Measurements from ENCODE around the gene RGR. TPM values are rescaled to one million over a fixed set of nuclear protein-coding genes. Genes with fewer than 3 reads are reported as not detected.

RGR gene
- total RNA-seq, 1 experiment from 2014 or later: not detected

GRCh38 chr10:84217746-84218145 lies 27.1 kb upstream of the RGR start:
- no peak for DNase-seq (ENCODE audit: low read depth)

GRCh38 chr10:84221916-84222315 lies 22.9 kb upstream of the RGR start:
- no peak for DNase-seq (ENCODE audit: low read depth)

- no peak for DNase-seq (ENCODE audit: low read depth)
These were observed 20.3 kb upstream of the RGR start for GRCh38 chr10:84224411-84225028.

- no peak for DNase-seq (ENCODE audit: low read depth)
These were observed 19.3 kb upstream of the RGR start, which contains the start of gene LRIT2 for GRCh38 chr10:84225427-84226173. LRIT2 (minus strand) TSS chr10:84225544; CDS start chr10:84225520, 24 bp downstream.

GRCh38 chr10:84226616-84227015 lies 18.2 kb upstream of the RGR start:
- DNase-seq (ENCODE audit: low read depth): no peak

- no peak for DNase-seq (ENCODE audit: low read depth)
These were observed 17.0 kb upstream of the RGR start for GRCh38 chr10:84227810-84228209.

GRCh38 chr10:84230359-84230758 lies 14.5 kb upstream of the RGR start:
- DNase-seq (ENCODE audit: low read depth): no peak

- DNase-seq (ENCODE audit: low read depth): no peak
These were observed 12.5 kb upstream of the RGR start for GRCh38 chr10:84232376-84232775.

- DNase-seq (ENCODE audit: low read depth): no peak
These were observed 10.9 kb upstream of the RGR start for GRCh38 chr10:84233940-84234339.

- no peak for DNase-seq (ENCODE audit: low read depth)
These were observed 10.4 kb upstream of the RGR start for GRCh38 chr10:84234479-84234878.

- no peak for DNase-seq (ENCODE audit: low read depth)
These were observed 9.8 kb upstream of the RGR start for GRCh38 chr10:84235096-84235495.

GRCh38 chr10:84236807-84237198 lies 8.1 kb upstream of the RGR start:
- DNase-seq (ENCODE audit: low read depth): no peak

GRCh38 chr10:84237199-84238051 lies 7.4 kb upstream of the RGR start:
- no peak for DNase-seq (ENCODE audit: low read depth)

GRCh38 chr10:84238909-84239308 lies 5.9 kb upstream of the RGR start:
- DNase-seq (ENCODE audit: low read depth): no peak

GRCh38 chr10:84241185-84241790 lies 3.6 kb upstream of the RGR start, which contains the start of gene LRIT1:
LRIT1 (minus strand) TSS chr10:84241546; CDS start chr10:84241439, 107 bp downstream.
- no peak for DNase-seq (ENCODE audit: low read depth)

- DNase-seq (ENCODE audit: low read depth): no peak
These were observed 1.1 kb upstream of the RGR start for GRCh38 chr10:84243759-84244158.

GRCh38 chr10:84247496-84247895 lies 2.6 kb downstream of the RGR start:
- DNase-seq (ENCODE audit: low read depth): no peak

- no peak for DNase-seq (ENCODE audit: low read depth)
These were observed 3.9 kb downstream of the RGR start for GRCh38 chr10:84248794-84249193.

GRCh38 chr10:84254552-84255478 lies 10.0 kb downstream of the RGR start:
- no peak for DNase-seq (ENCODE audit: low read depth)

Data from HT1080 (cell line).